CD14-positive monocyte (primary cell): ENCODE results near the gene LAX1. TPM values are rescaled to one million over a fixed set of nuclear protein-coding genes. Genes with fewer than 3 reads are reported as not detected.

Experiments
- DNase-seq, 3 donors: peaks; one replicate each; pipeline ENCODE4 v3.0.0-alpha.2; 2011 to 2022
- H2AFZ ChIP-seq: 2 replicates; pipeline ENCODE4 v1.6.0; 2012; ENCODE audit warnings: mild to moderate bottlenecking, low read depth, low read length, inconsistent platforms; ENCODE audit not compliant: insufficient read depth, poor library complexity, severe bottlenecking
- H3K27ac ChIP-seq, 2 donors: 1 replicate in 1 of 2; 2 replicates in 1 of 2; pipeline ENCODE4 v1.5.1; 2012 to 2013; ENCODE audit warnings: low read length in 2 of 2, control low read depth in 1 of 2, inconsistent platforms in 1 of 2, low read depth in 1 of 2, mild to moderate bottlenecking in 1 of 2
- H3K27me3 ChIP-seq, 2 donors: one replicate each; pipeline versions ENCODE4 v1.6.0 to v1.6.1; 2011 to 2013; ENCODE audit warnings: low read length in 2 of 2; ENCODE audit not compliant: control insufficient read depth in 2 of 2, insufficient read depth in 2 of 2
- H3K36me3 ChIP-seq, 2 donors: replicated peaks in 1 of 2; 1 replicate in 1 of 2; 2 replicates in 1 of 2; pipeline versions ENCODE4 v1.5.1 to v1.6.1; 2012 to 2013; ENCODE audit warnings: low read length in 2 of 2, control low read depth in 1 of 2, inconsistent platforms in 1 of 2, mild to moderate bottlenecking in 1 of 2; ENCODE audit not compliant: insufficient read depth in 2 of 2, control insufficient read depth in 1 of 2
- H3K4me1 ChIP-seq, 2 donors: 1 replicate in 1 of 2; 2 replicates in 1 of 2; pipeline versions ENCODE4 v1.5.1 to v1.6.1; 2012 to 2013; ENCODE audit warnings: low read length in 2 of 2, control low read depth in 1 of 2, inconsistent platforms in 1 of 2, mild to moderate bottlenecking in 1 of 2, moderate library complexity in 1 of 2; ENCODE audit not compliant: insufficient read depth in 2 of 2, control insufficient read depth in 1 of 2
- H3K4me2 ChIP-seq: replicated peaks from 2 replicates; pipeline ENCODE3; 2012; ENCODE audit warnings: low read length, moderate library complexity, mild to moderate bottlenecking; ENCODE audit not compliant: poor library complexity, severe bottlenecking; ENCODE audit errors: extremely low read depth
- H3K4me3 ChIP-seq, 3 experiments: fragments of 200-600 bp in 1 of 3; sonication (generic) in 1 of 3; replicated peaks in 1 of 3; 1 replicate in 2 of 3; 2 replicates in 1 of 3; pipeline ENCODE4 v1.5.1; 2011 to 2013; ENCODE audit warnings: low read length in 3 of 3, mild to moderate bottlenecking in 3 of 3, control low read depth in 2 of 3, low read depth in 2 of 3, inconsistent platforms in 1 of 3, moderate library complexity in 1 of 3
- H3K79me2 ChIP-seq: 2 replicates; pipeline ENCODE4 v1.6.0; 2012; ENCODE audit warnings: mild to moderate bottlenecking, control low read depth, inconsistent platforms, low read length, moderate library complexity; ENCODE audit not compliant: insufficient read depth
- H3K9ac ChIP-seq: 2 replicates; pipeline ENCODE4 v1.6.0; 2017; ENCODE audit warnings: low read length, mild to moderate bottlenecking; ENCODE audit not compliant: insufficient read depth, poor library complexity, severe bottlenecking
- H3K9me3 ChIP-seq, 2 donors: replicated peaks in 1 of 2; 1 replicate in 1 of 2; 2 replicates in 1 of 2; pipeline versions ENCODE4 v1.5.1 to v1.6.1; 2012 to 2013; ENCODE audit warnings: low read length in 2 of 2, control low read depth in 1 of 2; ENCODE audit not compliant: control insufficient read depth in 1 of 2, insufficient read depth in 1 of 2
- H4K20me1 ChIP-seq: 2 replicates; pipeline ENCODE4 v1.6.0; 2012; ENCODE audit warnings: mild to moderate bottlenecking, low read length, control low read depth, moderate library complexity; ENCODE audit not compliant: insufficient read depth
- H3K27ac Mint-ChIP-seq, 7 donors: one replicate each; pipeline ENCODE4 v1.8.0; 2020; ENCODE audit warnings: mild to moderate bottlenecking in 7 of 7, mixed read lengths in 7 of 7, moderate library complexity in 6 of 7, inconsistent platforms in 2 of 7
- H3K27me3 Mint-ChIP-seq, 3 donors: one replicate each; pipeline ENCODE4 v1.8.0; 2021 to 2022; ENCODE audit warnings: low read depth in 3 of 3, mild to moderate bottlenecking in 3 of 3, mixed read lengths in 3 of 3, moderate library complexity in 3 of 3, inconsistent platforms in 1 of 3
- H3K36me3 Mint-ChIP-seq, 2 donors: one replicate each; pipeline ENCODE4 v1.8.0; 2020; ENCODE audit warnings: mixed read lengths in 2 of 2, inconsistent platforms in 1 of 2, mild to moderate bottlenecking in 1 of 2
- H3K4me1 Mint-ChIP-seq: one replicate; pipeline ENCODE4 v1.8.0; 2020; ENCODE audit warnings: mild to moderate bottlenecking, mixed read lengths
- H3K4me3 Mint-ChIP-seq, 2 donors: one replicate each; pipeline ENCODE4 v1.8.0; 2020; ENCODE audit warnings: mild to moderate bottlenecking in 2 of 2, mixed read lengths in 2 of 2, moderate library complexity in 1 of 2
- H3K9me3 Mint-ChIP-seq, 7 donors: one replicate each; pipeline ENCODE4 v1.8.0; 2020 to 2022; ENCODE audit warnings: mixed read lengths in 7 of 7, mild to moderate bottlenecking in 6 of 7, moderate library complexity in 6 of 7, inconsistent platforms in 2 of 7
- CTCF ChIP-seq: fragments of 200-600 bp; IDR thresholded peaks from one replicate; pipeline ENCODE4 v1.8.0; 2022; ENCODE audit warnings: antibody characterized with exemption, mild to moderate bottlenecking
- WGBS: methylation state at CpG from one replicate; pipeline ENCODE4 v1.1.5; 2013; ENCODE audit warnings: missing lambda C conversion rate; ENCODE audit not compliant: insufficient coverage; 5-methylcytosine and 5-hydroxymethylcytosine counted together
- intact Hi-C, 2 donors: fragments of 100-400 bp; cut with micrococcal nuclease; formaldehyde crosslinking; loops; one replicate each; pipeline versions ENCODE4 v1.15.0 to v1.15.1; 2023
- polyA plus RNA-seq, 3 donors: library from polyadenylated mRNA; depleted of rRNA in 1 of 3; unstranded in 2 of 3; stranded (reverse) in 1 of 3; fragments of 300-500 nt in 2 of 3; fragments of >200 nt in 1 of 3; fragmentation: Illumina TruSeq in 2 of 3; gene quantifications; 1 replicate in 2 of 3; 2 replicates in 1 of 3; pipeline ENCODE4 v1.2.3, GENCODE V29; 2012 to 2021

The LAX1 gene
- polyA plus RNA-seq, 3 donors, result 0.07 TPM; not detected in 2

GRCh38 chr1:203778146-203778545 lies 13.2 kb downstream of the LAX1 start:
- Histone ChIP-seq H3K27ac (no peak overlapping the region), H2AFZ (peak overlapping the region; percentile 47), H3K9ac (no peak overlapping the region), H3K79me2 (no peaks in the 10 kb centered on the region), H3K4me3 (no peak overlapping the region), H3K4me2 (no peak overlapping the region), H3K36me3 (no peaks in the 10 kb centered on the region), H3K9me3 (no peaks in the 10 kb centered on the region), H4K20me1 (no peaks in the 10 kb centered on the region), H3K4me1 (no peaks in the 10 kb centered on the region), H3K27me3 (no peaks in the 10 kb centered on the region)
- no peaks in the 10 kb centered on the region for H3K27me3 Mint-ChIP-seq
- H3K9me3 Mint-ChIP-seq, result peaks cover 0 to 2% (median 0%) of the 10 kb centered on the region in 7 donors
- H3K4me1 Mint-ChIP-seq, result peaks cover 6% of the 10 kb centered on the region
- intact Hi-C loops, result loop anchor here in 1 of 2 donors (10.0 kb wide), 1 partner anchor 273 kb away; no protein-coding TSS in a partner anchor
- no peak for DNase-seq
- no peak overlapping the region for H3K4me3 Mint-ChIP-seq
- TF ChIP-seq CTCF, result no peak
- H3K27ac Mint-ChIP-seq, result no peak overlapping the region
- no CpG with 5 or more reads among the region's 3 CpGs for WGBS
- no peaks in the 10 kb centered on the region for H3K36me3 Mint-ChIP-seq

DNA sequence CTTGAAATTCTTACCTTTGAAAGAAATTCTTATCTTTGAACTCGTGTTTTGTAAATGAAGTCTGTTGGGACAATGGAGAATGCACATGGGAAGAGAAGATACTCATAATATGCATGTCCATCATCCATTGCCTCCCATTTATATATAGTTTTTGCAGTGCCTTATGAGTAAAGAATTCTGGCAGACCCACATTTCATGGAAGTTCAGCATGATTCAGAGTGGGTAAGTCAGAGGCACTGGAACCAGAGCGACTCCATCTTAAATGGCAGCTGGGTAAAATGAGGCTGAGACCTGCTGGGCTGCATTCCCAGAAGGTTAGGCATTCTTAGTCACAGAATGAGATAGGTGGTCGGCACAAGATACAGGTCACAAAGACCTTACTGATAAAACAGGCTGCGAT lies 13.8 kb downstream of the LAX1 start:
- intact Hi-C loops, result loop anchor here in 1 of 2 donors (10.0 kb wide), 1 partner anchor 274 kb away; no protein-coding TSS in a partner anchor

More for the DNA sequence above, 13.8 kb downstream of the LAX1 start:
- Histone ChIP-seq H4K20me1 (no peaks in the 10 kb centered on the region), H3K27me3 (no peaks in the 10 kb centered on the region), H3K4me3 (no peak overlapping the region), H3K4me2 (no peak overlapping the region), H3K4me1 (no peaks in the 10 kb centered on the region), H2AFZ (peak overlapping the region; percentile 47), H3K9me3 (no peaks in the 10 kb centered on the region), H3K27ac (no peak overlapping the region), H3K9ac (no peak overlapping the region), H3K36me3 (no peaks in the 10 kb centered on the region), H3K79me2 (no peaks in the 10 kb centered on the region)
- Mint-ChIP-seq H3K4me3 (no peak overlapping the region), H3K27ac (no peak overlapping the region), H3K9me3 (peaks cover 0 to 2% (median 0%) of the 10 kb centered on the region in 7 donors), H3K36me3 (no peaks in the 10 kb centered on the region), H3K4me1 (peaks cover 6% of the 10 kb centered on the region), H3K27me3 (no peaks in the 10 kb centered on the region)
- TF ChIP-seq CTCF, result no peak
- no peak for DNase-seq
- 96% methylated on average over 3 of the region's 4 CpGs for WGBS
